Adrenal gland (tissue), 5 donors: ENCODE data around the gene NCEH1.

Source experiments
- CTCF ChIP-seq, 6 experiments: fragments of 450-650 bp in 4 of 6; fragments of 200-600 bp in 2 of 6; sonication (generic) in 1 of 6; IDR thresholded peaks; 1 replicate in 5 of 6; 2 replicates in 1 of 6; pipeline versions ENCODE4 v1.5.1 to v1.8.0; 2016 to 2021; ENCODE audit warnings: antibody characterized with exemption in 6 of 6, mild to moderate bottlenecking in 2 of 6, moderate library complexity in 1 of 6
- POLR2A ChIP-seq, 2 donors: fragments of 450-650 bp; IDR thresholded peaks; one replicate each; pipeline ENCODE4 v1.6.1; 2017; ENCODE audit warnings: antibody characterized with exemption in 2 of 2, mild to moderate bottlenecking in 2 of 2, moderate library complexity in 1 of 2
- donor health status: DM: no; HTN: no; CAD: no.

- TF ChIP-seq CTCF (IDR thresholded peaks at IDR 0.05) (no peak), POLR2A (IDR thresholded peaks at IDR 0.05) (no peak)
Measured at GRCh38 chr3:172641291-172641690, 69.6 kb downstream of the NCEH1 start.
